NCI-H524 (cell line): Measurements from ENCODE around the gene SRC.

ENCODE experiments used
- DNase-seq, 2 experiments: peaks; one replicate each; lab custom pipeline; 2025; lab: John Stamatoyannopoulos, UW

SRC gene

DNA sequence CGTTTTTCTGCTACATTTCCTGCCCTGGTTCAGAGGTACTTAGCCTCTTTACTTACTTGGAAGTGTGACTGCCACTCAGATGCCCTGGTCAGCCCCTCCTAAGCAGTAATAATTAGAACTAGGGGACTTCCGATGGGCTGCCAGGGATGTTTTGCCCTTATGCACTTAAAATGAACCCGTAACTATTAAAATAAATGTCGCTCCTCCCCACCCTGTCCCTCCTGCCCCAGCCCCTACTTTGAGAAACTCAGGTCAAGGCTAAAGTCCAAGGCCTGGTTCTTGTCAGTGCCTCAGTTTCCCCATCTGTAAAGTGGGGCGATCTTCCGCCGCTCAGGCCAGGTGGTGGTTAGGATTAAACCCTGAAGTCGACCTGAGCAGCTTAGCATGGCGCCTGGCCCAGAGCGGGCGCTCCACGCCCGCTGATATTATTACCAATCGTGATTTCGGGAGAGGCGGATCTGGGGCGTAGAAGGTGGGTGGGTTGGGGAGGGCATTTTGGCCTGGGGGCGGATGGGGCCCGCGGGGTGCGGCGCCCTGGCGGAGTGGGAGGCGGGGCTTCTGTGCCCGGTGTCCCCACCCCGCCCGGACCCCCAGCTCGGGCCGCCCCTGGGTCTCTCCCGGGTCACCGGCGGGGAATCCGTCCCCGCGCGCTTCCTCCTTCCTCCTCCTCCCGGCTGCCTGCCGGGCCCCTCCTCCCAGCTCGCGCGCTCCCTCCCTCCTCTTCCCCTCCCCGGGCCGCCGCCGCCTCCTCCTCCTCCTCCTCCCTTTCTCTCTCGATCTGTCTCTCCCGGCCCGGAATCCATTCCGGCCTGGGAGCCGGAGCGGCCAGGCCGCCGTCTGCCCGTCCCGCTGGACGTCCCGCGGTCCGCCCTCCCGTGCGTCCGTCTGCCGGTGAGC lies at the start of gene SRC:
Gene SRC, plus strand, starts transcription at position 802 of the 897 bp plus-strand sequence. CDS start 38,014 bp downstream, outside the sequence.
- peak; percentile 41 to 69 for DNase-seq

DNA sequence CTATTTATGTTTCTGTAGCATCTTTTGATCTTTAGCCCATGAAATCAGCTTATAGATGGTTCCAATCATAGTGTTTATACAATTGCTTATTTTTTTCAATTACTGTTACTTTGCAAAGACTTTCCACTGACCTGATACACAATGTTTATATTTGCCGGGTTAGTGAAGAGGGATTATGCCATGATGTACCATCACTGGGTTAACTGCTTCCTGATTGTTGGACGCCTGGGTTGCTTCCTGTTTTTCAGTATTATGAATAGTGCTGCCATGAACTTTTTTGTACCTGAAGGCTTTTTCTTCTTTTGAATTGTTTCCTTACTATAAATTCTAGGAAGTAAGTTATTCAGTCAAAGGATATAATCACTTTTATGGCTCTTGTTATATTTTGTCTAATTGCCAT lies 49.6 kb upstream of the SRC start:
- DNase-seq: no peak

DNA sequence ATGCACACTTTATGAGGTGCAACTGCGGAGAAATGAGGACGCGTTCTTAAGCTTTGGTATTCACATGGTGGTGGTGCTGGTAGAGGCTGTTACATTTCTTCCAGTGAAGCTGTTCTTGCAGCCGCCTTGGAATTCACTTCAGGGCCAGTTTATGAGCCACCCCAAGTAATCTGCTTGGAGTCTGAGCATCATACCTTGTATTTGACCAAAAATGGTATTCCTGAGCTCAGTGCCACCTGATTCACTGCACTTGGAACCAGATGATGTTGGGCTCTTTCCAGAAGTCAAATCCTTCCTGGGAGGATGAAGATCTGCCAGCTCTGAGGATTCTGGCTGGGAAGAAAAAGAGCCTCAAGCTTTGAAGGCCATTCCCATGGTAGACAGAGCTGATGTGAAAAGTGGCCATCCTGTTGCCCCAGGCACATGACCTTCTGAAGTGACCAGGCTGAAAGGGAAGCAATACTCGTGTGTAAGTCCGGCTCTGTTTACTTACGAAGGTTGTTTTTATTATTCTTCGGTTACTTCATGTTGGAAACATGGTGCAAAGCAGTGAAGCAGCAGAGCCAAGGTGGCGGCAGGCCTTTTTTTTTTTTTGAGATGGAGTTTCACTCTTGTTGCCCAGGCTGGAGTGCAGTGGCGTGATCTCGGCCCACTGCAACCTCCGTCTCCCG lies 48.7 kb upstream of the SRC start:
- DNase-seq: no peak

DNA sequence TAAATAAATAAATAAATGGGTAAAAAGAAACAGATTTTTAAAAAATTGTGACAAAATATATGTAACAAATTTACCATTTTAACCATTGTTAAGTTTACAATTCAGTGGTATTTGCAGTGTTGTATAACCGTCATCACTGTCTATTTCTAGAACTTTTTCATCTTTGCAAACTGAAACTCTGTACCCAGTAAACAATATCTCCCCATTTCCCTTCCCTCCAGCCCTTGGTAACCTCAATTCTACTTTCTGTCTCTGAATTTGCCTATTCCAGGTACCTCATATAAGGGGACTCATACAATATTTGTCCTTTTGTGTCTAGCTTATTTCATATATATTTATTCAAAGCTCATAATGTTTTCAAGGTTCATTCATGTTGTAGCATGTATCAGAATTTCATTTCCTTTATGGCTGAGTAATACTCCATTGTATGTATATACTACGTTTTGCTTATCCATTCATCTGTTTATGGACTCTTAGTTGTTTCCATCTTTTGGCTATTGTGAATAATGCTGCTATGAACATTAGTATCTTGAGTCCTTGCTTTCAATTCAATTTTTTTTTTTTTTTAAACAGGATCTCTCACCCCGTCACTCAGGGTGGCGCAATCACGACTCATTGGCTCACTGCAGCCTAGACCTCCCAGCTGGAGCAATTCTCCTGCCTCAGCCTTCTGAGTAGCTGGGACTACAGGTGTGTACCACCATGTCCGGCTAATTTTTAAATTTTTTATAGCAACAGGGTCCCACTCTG lies 47.6 kb upstream of the SRC start:
- DNase-seq: no peak

DNA sequence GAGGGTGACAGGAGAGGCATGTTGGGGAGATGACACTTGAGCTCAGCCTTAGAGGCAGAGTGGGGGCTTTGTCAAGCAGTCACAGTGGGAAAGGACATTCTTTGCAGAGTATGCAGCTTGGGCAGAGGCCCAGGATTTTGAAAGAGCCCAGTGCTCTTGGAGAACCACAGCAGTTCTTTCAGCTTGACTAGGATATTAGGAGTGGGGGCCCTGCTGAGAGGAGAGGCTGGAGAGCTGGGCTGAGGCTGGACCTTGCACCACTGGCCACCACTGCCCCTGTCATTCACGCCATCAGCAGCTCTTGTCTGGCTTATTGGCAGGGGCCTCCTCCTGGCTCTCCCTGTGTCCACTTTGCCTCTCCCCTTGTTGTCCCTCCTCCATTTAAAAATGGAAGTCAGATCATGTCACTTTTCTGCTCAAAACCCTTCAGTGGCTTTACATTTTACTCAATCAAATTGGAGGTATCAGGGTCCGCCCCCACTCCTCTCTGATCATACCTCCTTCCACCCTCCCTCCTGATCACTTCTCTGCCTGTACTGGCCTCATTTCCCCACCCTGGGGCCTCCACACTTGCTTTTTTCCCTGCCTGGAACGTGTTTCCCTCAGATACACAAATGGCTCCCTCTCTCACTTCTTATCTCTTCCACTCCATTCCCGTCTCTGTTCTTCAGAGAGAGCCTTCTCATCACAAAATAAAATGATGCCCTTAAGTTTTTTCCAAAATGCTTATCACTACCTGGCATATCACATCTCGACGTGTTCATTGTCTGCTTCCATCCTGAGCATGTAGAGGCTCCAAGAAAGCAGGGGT lies 46.0 kb upstream of the SRC start:
- DNase-seq: no peak

DNA sequence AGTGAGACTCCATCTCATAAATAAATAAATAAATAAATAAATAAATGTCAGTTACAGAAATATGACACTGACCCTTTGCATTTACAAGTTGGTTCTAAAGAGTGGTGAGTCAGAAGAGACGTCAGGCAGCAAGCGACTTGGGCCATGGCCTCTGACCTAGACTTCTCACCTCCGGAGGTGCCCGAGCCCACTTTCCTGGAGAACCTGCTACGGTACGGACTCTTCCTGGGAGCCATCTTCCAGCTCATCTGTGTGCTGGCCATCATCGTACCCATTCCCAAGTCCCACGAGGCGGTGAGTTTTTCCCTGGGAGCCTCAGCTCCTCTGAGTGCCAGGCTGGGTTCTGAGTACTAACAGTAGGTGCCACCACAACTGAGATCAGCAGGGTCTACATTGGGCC lies 44.8 kb upstream of the SRC start:
- DNase-seq: no peak

DNA sequence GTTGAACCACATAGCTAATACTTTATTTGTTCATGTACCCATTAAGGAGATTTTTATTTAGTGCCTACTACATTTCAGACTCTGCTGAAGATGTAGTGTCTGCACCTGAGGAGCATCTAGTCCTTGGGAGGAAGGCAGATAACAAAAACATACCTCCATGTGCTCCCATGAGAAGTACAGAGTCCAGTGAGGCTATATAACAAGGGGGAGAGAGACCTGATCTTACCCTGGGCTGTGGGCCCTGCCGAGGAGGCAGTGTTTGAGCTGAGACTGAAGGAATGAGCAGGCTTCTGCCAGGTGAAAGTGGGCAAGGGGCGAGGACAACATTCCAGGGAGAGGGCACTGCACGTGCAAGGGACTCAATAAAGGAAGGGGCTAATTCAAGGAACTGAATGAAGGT lies 44.4 kb upstream of the SRC start:
- DNase-seq: no peak

DNA sequence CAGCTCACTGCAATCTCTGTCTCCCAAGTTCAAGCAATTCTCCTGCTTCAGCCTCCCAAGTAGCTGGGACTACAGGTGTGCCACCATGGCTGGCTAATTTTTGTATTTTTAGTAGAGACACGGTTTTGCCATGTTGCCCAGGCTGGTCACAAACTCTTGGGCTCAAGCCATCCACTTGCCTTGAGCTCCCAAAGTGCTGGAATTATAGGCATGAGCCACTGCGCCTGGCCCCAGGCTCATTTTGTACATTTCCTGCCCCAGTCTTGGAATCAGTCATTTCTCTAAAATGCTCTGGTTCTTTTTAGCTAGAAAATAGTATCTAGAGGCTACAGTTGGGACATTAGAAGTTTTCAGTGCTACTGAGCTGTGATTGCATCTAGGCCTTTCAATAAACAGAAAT lies 43.0 kb upstream of the SRC start:
- no peak for DNase-seq

DNA sequence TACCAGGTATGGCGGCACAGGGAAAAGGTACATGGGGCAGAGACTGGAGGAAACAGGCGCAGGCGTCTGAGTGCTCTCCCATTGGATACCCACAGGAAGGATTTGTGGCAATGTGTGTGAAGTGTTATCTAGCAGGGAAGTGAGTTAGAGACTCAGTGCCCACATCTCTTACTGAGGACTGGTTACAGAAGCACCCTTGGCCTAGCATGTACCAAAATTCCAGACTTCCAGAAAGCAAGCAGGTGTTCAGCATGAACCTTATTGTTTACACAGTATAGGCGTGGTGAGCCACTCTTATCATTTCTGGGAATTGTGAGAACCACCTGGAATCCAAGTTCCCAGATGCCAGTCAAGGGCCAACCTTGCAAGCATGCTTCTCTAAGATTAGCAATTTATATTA lies 42.3 kb upstream of the SRC start:
- no peak for DNase-seq

DNA sequence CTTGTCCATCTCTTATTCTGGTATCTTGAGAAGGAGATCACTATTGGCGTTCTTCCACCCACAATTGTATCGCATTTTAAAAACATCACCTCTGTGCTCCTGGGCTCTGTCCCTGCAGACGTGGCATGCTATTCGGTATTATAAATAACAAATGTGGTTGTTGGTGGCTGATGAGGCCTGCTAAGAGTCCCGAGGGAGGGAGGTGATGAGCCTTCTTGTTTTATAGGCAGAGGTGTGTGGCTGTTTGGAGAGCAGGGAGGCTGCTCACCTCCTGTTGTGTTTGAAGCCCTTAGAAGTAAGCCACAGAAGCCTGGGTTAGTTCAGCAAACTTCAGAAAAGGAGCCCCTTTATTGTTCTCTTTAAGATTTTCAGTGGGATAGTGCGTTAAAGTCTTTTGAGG lies 40.9 kb upstream of the SRC start:
- DNase-seq: no peak

DNA sequence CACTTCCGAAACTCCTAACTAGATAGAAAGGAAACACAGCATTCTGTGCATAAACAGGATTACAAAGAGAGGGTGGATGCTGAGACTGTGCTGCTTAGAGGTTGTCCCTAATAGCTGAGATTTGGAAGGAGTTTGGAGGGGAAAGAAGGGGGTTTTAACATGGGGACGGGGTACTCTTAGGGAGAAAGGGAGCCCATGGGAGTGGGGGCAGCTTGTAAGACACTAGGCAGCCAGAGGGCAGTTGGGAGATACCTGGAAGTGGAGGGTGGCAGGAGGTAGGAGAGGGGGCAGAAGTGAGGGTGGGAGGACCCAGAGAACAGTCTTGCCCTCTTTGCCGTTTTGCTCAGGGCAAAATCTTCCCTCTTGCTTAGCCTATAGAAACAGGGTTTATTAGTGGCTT lies 40.1 kb upstream of the SRC start:
- no peak for DNase-seq

DNA sequence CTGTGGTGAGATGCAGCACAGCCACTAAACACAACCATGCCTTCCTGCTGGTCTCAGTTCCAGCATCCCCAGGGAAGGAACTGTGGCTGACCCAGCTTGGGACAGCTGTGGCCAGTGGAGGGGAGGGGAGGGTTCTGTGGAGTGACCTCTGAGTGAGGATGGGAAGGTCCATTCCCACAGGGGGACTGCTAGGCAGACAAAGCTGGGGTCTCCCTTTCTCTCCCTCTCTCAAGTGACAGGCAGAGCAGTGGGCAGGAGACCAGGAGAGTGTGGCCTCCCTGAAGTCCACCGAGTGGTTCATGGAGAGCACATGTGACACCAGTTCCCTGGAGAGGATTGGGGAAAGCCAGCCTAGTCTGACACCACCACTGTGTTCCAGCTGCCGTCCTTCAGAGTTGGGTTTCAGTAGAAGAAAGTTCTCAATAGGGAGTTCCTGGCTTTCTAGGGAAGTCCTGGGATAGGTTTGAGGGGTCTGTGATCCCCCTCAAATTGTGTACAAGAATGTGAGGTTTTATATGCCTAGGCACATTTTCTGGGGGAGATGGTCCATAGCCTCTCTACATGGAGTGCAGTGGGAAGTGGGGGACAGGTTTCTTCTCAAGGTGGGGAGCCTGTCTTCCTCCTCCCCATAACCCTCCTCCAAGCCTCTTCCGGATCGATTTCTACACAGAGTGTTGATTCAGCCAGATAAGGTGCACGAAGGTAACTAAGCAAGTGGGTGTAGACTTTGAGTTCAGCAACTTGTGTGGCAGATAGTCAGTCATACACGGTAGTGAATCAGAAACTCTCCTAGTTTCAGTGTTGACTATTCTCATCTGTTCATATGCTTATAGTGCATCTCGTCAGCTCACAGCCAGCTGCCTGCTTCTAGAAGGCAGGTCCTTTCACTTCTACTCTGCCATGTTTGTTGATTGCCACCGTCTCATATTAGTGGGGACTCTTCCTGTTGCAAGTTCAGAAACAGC lies 37.6 kb upstream of the SRC start:
- DNase-seq: no peak

DNA sequence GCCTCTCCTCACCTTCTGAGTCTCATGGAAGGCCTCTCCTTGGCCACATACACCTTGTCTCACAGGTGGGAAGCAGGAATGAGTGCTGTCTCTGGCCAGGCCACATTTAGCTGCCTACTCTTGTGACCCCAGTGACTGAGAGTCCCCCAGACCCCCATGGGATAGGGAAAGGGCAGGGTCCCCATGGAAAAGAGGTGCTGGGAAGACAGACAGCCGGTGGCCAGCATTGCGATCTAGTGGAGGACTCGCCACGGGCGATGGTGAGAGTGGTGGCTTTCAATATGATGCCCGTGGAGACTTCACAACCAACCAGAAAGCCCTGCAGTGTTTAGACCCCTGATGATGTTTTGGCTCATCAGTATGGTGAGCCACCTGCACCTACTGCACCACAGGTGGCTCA lies 36.6 kb upstream of the SRC start:
- no peak for DNase-seq

DNA sequence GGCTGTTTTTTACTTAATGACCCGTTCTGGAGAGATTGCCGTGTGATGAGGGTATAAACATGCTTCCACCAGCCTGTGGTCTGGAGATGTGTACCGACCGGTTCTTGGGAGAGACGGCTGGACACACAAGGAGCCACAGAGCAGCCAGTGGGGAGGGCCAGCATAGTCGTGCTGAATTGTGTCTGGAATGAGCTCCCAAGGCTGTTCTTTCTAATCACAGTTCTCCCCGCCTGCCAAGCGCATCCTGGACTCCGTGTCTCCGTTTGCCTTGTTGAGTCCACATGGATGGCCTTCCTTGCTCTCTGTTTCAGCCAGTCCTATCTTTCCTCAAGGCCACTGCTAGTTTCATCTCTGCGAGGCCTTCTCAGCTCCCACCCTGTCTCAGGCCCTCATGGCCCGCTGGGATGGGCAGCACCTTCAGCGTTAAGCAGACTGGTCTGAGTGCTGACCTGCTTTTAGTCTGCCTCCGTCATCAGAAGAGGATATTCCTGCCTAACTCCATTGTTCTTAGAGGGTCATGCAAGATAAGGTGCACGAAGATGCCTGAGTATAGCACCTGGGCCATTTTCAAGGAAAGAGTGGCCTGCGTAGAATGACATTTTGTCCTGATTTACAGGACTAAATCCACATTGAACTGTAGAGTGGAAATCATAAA lies 35.9 kb upstream of the SRC start:
- DNase-seq: no peak

DNA sequence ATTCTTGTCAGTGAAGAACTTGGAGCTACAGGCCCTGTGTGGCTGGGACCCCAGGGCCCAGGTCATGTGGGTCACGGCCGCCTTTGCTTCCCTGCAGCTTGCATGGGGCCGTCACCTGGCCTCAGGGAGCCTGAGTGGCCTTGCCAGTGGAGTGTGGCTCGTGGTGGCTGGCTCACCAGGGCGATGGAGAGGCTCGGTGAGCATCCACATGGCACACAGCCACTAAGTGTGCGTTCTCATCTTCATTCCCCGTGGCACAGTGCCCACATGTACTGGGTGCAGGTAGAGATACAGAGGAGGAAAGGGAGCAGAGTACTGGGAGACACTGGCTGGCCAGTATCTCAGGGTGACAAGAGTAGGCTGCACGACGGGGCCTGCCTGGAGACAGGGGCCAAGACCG lies 35.0 kb upstream of the SRC start:
- DNase-seq: no peak

DNA sequence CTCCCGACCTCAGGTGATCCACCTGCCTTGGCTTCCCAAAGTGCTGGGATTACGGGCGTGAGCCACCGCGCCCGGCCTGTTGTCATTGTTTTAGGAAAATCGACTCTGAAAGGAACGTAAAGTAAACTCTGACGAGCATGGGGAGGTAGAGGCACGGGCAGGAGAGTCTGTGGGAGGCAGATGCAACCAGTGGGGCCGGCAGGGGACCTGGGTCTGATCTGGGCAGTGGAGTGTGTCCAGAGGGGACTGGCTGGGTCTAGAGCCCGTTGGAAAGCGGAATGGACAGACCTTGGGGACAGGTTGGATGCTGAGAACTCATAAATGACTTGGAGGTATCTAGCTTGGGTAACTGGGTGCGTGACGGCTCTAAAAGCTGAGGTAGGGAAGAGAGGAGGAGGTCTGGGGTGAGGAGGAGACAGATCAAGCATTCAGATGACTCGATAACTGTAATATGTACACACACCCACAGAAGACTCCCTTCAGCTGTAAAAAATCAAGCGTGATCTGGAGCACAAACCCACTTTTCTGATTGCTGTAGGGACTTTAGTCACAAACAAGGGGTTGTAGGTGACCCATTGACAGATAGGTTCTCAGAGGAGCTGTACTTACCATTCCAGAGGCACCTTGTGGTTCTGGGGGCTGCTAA lies 34.1 kb upstream of the SRC start:
- DNase-seq: no peak

DNA sequence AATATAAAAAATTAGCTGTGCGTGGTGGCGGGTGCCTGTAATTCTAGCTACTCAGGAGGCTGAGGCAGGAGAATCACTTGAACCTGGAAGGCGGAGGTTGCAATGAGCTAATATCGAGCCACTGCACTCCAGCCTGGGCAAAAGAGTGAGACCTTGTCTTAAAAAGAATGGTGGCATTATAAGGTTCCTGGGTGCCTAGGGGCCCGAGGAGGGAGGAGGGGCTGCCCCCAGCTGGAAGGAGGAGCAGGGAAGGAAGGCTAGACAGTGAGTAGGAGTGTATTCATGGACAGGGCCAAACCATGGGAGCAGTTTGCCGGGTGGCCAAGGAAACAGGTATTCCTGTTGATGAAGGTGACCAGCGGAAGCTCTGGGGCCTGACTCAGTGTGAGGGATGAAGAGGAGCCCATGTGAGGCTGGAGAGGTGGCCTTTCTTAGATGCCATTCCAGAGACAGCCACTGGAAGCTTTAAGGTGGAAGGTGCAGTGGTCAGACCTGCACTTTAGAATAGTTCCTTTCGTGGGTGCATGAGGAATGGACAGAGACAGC lies 32.3 kb upstream of the SRC start:
- no peak for DNase-seq

DNA sequence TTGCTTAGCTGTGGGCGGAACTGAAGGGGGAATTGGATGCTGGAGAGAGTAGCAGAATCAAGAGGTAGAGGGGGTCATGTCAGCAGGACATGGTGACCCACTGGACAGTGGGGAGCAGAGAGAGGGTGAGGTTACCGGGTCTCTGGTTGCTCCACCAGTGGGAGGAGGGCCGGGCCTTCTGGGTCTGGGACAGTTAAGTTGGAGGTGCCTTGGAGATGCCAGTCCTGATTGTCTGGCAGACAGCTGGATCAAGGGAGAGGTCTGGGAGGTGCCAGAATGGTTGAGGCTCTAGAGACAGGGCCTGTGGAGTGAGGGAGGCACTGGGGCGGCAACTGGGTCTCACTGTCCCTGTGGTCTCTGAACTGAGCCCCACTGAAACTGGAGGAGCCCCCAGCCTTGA lies 31.8 kb upstream of the SRC start:
- DNase-seq: no peak

DNA sequence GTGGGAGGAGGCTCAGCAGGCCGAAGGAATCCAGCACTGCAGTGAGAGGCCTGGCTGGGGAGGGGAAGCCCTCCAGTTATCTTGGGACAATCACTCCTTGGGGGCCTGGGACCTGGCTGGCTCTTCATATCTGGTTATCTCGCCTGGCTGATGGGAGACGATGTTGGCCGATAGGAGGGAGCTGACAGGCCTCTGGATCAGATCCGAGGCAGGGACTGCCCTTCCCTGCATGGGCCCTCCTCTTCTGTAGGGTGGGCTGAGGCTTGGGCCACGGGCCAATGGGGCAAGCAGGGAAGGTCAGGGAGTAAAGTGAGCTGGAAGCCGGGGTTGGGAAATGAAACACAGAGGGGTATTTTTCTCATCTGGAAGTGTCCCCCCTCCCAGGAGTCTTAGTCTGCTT lies 31.3 kb upstream of the SRC start:
- DNase-seq: no peak
